Hepatocyte (in vitro differentiated cells): ENCODE measurements around the gene ITSN1. TPM values are rescaled to one million over a fixed set of nuclear protein-coding genes. Genes with fewer than 3 reads are reported as not detected.

Experiments used
- DNase-seq: peaks from one replicate; pipeline ENCODE4 v3.0.0-alpha.2; 2016; ENCODE audit warnings: low spot score
- H2AFZ ChIP-seq: fragments of 200-600 bp; sonication (generic); 2 replicates; pipeline ENCODE4 v1.6.0; 2016; ENCODE audit warnings: antibody characterized with exemption, mild to moderate bottlenecking
- H3K27ac ChIP-seq: fragments of 200-600 bp; sonication (generic); 2 replicates; pipeline ENCODE4 v1.5.1; 2016; ENCODE audit warnings: mild to moderate bottlenecking
- H3K27me3 ChIP-seq: fragments of 200-600 bp; sonication (generic); 2 replicates; pipeline ENCODE4 v1.6.1; 2016
- H3K36me3 ChIP-seq: fragments of 200-600 bp; sonication (generic); replicated peaks from 2 replicates; pipeline ENCODE4 v1.5.1; 2016; ENCODE audit warnings: low read depth; ENCODE audit not compliant: insufficient read depth
- H3K4me1 ChIP-seq: fragments of 200-600 bp; sonication (generic); 2 replicates; pipeline ENCODE4 v1.5.1; 2016; ENCODE audit warnings: mild to moderate bottlenecking, moderate library complexity; ENCODE audit not compliant: insufficient read depth
- H3K4me2 ChIP-seq: fragments of 200-600 bp; sonication (generic); 2 replicates; pipeline ENCODE4 v1.6.0; 2016
- H3K4me3 ChIP-seq: fragments of 200-600 bp; sonication (generic); 2 replicates; pipeline ENCODE4 v1.5.1; 2016; ENCODE audit warnings: mild to moderate bottlenecking
- H3K79me2 ChIP-seq: fragments of 200-600 bp; sonication (generic); 2 replicates; pipeline ENCODE4 v1.6.0; 2017; ENCODE audit warnings: mild to moderate bottlenecking
- H3K9me2 ChIP-seq: fragments of 200-600 bp; sonication (generic); replicated peaks from 2 replicates; pipeline ENCODE4 v1.6.0; 2017; ENCODE audit warnings: mild to moderate bottlenecking; ENCODE audit not compliant: insufficient read depth
- H3K9me3 ChIP-seq: fragments of 200-600 bp; sonication (generic); 2 replicates; pipeline ENCODE4 v1.5.1; 2016; ENCODE audit warnings: low read depth, mild to moderate bottlenecking
- H4K20me1 ChIP-seq: fragments of 200-600 bp; sonication (generic); 2 replicates; pipeline ENCODE4 v1.6.0; 2016; ENCODE audit warnings: mild to moderate bottlenecking; ENCODE audit not compliant: insufficient read depth, poor library complexity, severe bottlenecking
- EZH2 ChIP-seq: fragments of 200-600 bp; sonication (generic); IDR thresholded peaks from 2 replicates; pipeline ENCODE4 v1.6.1; 2016; ENCODE audit warnings: antibody characterized with exemption, mild to moderate bottlenecking, borderline replicate concordance
- EZH2phosphoT487 ChIP-seq: fragments of 200-600 bp; sonication (generic); IDR thresholded peaks from one replicate; pipeline ENCODE4 v1.6.1; 2018; ENCODE audit warnings: antibody characterized with exemption, mild to moderate bottlenecking, low read depth, moderate library complexity; ENCODE audit not compliant: unreplicated experiment, severe bottlenecking
- WGBS: methylation state at CpG from one replicate; pipeline ENCODE4 v1.1.6; 2016; ENCODE audit warnings: low lambda C conversion rate; ENCODE audit errors: missing lambda C conversion rate; 5-methylcytosine and 5-hydroxymethylcytosine counted together
- polyA plus RNA-seq: library from polyadenylated mRNA; unstranded; fragments of >200 nt; fragmentation: Nextera tagmentation; extraction: Ambion mirVana; gene quantifications from 2 replicates; pipeline ENCODE4 v1.2.1, GENCODE V29; 2016
- total RNA-seq: library from RNA; depleted of rRNA; stranded (reverse); fragments of >200 nt; gene quantifications from 2 replicates; pipeline ENCODE4 v1.2.3, GENCODE V29; 2014
- TF ChIP-seq, protein P1 (sequence below): fragments of 200-600 bp; sonication (generic); IDR thresholded peaks from 2 replicates; pipeline ENCODE4 v1.5.1; 2016; ENCODE audit warnings: antibody characterized with exemption, mild to moderate bottlenecking; ENCODE audit not compliant: poor library complexity

The ITSN1 gene
- total and polyA plus RNA-seq, 2 experiments from 2014 or later = 43.6 to 46.0 TPM

DNA sequence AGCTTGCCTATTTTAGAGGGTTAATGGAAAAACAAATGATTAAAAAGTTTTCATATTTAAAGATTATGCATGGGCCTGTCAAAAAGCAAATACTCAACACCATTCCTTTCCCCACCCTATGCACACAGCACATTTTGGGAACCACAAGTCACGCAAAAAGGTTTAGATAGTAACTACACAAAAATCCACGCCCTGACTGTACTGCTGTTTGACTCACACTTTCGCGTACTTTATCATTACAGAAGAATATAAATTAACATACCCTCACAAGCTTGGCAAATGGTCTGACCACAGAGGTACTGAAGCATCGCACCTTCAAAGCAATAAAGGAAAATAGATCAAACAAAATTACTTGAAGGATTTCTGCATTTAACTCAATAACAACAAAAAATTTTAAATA lies 271.9 kb downstream of the ITSN1 start:
- H3K79me2 ChIP-seq = peaks cover 39% of the 10 kb centered on the region
- peak overlapping the region; percentile 39 for H3K27ac ChIP-seq

DNA sequence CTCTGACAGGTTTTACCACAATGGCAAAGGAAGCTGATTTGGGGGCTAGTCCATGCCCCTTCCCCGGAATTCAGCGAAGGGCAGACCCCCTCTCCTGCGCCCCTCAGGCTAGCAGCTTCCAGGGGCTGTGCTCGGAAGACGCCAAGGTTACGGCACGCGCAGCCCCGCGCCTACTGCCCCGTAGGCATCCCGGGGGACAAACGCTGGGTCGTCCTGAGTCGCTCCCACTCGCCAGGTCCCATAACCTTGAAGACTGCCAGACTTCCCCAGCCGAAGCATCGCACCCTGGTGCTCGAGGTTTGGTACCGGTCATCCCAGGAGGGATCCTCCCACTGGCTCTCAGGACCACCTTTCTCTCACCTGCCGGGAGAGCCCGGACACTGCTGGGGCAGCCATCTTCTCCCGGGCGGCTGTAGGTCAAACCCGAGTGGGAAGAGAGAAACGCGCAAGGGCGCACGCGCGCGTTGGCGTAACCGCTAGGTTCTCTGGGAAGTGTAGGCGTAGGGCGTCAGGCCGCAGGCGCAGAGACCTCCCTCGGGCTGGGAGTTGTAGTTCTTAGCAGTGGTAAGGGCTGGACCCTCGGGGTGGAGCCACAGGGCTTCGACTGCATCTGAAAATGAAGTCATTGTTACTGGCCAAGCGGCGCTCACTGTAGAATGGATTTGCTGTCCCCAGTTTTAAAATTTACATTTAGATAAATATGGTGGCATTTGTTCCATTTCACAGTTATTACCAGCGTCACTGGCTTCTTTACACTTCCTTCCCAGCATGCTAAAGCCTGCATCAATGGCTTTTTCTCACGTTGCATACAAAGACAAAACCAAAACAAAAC lies 273.3 kb downstream of the ITSN1 start, which contains the start of gene ATP5PO:
ATP5PO (minus strand) TSS at position 437 of the 832 bp plus-strand sequence; CDS start at position 396, 41 bp downstream.
- WGBS = 2% methylated on average over 45 of the region's 45 CpGs
- TF ChIP-seq EZH2phosphoT487 = no peak
- TF ChIP-seq EZH2 = no peak
- TF ChIP-seq, protein P1, sequence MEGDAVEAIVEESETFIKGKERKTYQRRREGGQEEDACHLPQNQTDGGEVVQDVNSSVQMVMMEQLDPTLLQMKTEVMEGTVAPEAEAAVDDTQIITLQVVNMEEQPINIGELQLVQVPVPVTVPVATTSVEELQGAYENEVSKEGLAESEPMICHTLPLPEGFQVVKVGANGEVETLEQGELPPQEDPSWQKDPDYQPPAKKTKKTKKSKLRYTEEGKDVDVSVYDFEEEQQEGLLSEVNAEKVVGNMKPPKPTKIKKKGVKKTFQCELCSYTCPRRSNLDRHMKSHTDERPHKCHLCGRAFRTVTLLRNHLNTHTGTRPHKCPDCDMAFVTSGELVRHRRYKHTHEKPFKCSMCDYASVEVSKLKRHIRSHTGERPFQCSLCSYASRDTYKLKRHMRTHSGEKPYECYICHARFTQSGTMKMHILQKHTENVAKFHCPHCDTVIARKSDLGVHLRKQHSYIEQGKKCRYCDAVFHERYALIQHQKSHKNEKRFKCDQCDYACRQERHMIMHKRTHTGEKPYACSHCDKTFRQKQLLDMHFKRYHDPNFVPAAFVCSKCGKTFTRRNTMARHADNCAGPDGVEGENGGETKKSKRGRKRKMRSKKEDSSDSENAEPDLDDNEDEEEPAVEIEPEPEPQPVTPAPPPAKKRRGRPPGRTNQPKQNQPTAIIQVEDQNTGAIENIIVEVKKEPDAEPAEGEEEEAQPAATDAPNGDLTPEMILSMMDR = no peak
- peak; percentile 99 for DNase-seq

More for the DNA sequence above, 271.9 kb downstream of the ITSN1 start:
- DNase-seq = no peak
- no peak for TF ChIP-seq EZH2
- H3K4me1 ChIP-seq = peaks cover 7% of the 10 kb centered on the region
- no peaks in the 10 kb centered on the region for H3K27me3 ChIP-seq
- no peaks in the 10 kb centered on the region for H3K9me2 ChIP-seq
- no peak overlapping the region for H2AFZ ChIP-seq
- peak overlapping the region; percentile 93 for H3K4me2 ChIP-seq
- 84% methylated on average over 5 of the region's 5 CpGs for WGBS
- H3K4me3 ChIP-seq = peak overlapping the region; percentile 85
- H3K9me3 ChIP-seq = no peaks in the 10 kb centered on the region
- no peaks in the 10 kb centered on the region for H3K36me3 ChIP-seq
- no peaks in the 10 kb centered on the region for H4K20me1 ChIP-seq

DNA sequence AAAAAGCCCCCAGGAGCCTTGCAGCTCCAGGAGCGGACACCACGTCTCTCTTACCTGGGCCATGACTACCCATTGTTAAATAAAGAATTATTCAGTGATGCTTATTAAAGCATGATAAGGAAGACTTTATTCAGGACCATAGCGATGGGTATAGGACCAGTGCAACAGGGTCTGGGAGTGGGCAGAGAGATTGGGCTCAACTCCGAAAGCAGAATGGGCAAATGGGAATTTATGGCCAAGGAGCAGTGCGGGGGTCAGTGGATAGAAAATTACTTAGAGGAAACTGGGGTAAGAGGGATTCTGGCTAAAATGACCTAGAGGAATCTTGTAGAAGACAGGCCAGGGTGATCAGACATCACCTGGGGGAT lies 273.9 kb downstream of the ITSN1 start:
- Histone ChIP-seq H3K4me1 (peaks cover 7% of the 10 kb centered on the region), H2AFZ (peak overlapping the region; percentile 84), H3K9me2 (no peaks in the 10 kb centered on the region), H4K20me1 (no peaks in the 10 kb centered on the region), H3K27me3 (no peaks in the 10 kb centered on the region), H3K79me2 (peaks cover 37% of the 10 kb centered on the region), H3K27ac (peak overlapping the region; percentile 22), H3K4me3 (peak overlapping the region; percentile 22), H3K36me3 (no peaks in the 10 kb centered on the region), H3K9me3 (no peaks in the 10 kb centered on the region), H3K4me2 (peak overlapping the region; percentile 73)
- TF ChIP-seq EZH2phosphoT487 (no peak), EZH2 (no peak)
- TF ChIP-seq, protein P1 = no peak
- no peak for DNase-seq
- 58% methylated on average over 5 of the region's 5 CpGs for WGBS

More for the DNA sequence above, 273.3 kb downstream of the ITSN1 start, which contains the start of gene ATP5PO:
- Histone ChIP-seq H3K4me2 (peak within 1 kb of the TSS; percentile 93), H3K9me3 (no peaks in the 10 kb centered on the region), H3K4me1 (peaks cover 7% of the 10 kb centered on the region), H3K79me2 (peaks cover 39% of the 10 kb centered on the region), H3K27ac (peak within 1 kb of the TSS; percentile 81), H3K36me3 (no peaks in the 10 kb centered on the region), H3K27me3 (no peaks in the 10 kb centered on the region), H3K4me3 (peak within 1 kb of the TSS; percentile 85), H2AFZ (peak within 1 kb of the TSS; percentile 84), H4K20me1 (no peaks in the 10 kb centered on the region), H3K9me2 (no peaks in the 10 kb centered on the region)

DNA sequence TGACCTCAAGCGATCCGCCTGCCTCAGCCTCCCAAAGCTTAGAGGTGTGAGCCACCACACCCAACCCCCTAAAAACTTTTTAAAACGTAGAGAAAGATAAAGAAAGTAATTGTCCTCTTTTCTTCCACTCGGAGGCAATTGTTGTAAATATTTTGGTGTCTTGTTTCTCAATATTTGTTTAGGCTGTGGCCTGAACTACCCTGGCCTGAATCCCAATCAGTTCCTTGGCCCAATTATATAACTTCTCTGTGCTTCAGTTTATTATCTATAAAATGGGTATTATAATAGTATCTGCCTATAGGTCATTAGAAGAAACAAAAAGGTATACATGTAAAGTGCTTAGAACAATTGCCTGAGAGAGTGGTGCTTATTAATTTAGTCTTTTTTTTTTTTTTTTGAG lies 275.1 kb downstream of the ITSN1 start:
- peaks cover 31% of the 10 kb centered on the region for H3K79me2 ChIP-seq
- peaks cover 7% of the 10 kb centered on the region for H3K4me1 ChIP-seq
- DNase-seq = no peak
- no peak overlapping the region for H3K4me3 ChIP-seq
- no peaks in the 10 kb centered on the region for H4K20me1 ChIP-seq
- no peaks in the 10 kb centered on the region for H3K9me3 ChIP-seq
- no peak overlapping the region for H3K27ac ChIP-seq
- no peaks in the 10 kb centered on the region for H3K36me3 ChIP-seq
- H3K9me2 ChIP-seq = no peaks in the 10 kb centered on the region
- H2AFZ ChIP-seq = no peak overlapping the region
- 71% methylated on average over 4 of the region's 4 CpGs for WGBS
- H3K4me2 ChIP-seq = no peak overlapping the region
- no peak for TF ChIP-seq EZH2
- TF ChIP-seq, protein P1 = no peak
- no peak for TF ChIP-seq EZH2phosphoT487
- no peaks in the 10 kb centered on the region for H3K27me3 ChIP-seq
